Measurements from ENCODE around the gene CALCOCO1. TPM values are rescaled to one million over a fixed set of nuclear protein-coding genes. Genes with fewer than 3 reads are reported as not detected.

CALCOCO1 gene
- polyA plus RNA-seq, 1 donor from 2014 or later: 169 TPM

DNA sequence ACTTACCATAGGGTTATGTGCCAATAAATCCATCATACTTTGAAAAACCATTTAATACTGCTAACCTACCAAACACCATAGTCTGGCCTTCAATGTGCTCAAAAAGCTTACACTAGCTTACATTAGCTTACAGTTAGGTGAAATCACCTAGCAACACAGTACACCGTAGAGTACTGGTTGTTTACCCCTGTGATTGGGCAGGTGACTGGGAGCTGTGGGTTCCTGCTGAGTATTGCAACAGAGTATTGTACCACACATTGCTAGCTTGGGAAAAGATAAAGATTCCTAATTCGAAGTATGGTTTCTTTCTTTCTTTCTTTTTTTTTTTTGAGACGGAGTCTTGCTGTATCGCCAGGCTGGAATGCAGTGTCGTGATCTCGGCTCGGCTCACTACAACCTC, 56.9 kb downstream of the CALCOCO1 start:
- Histone ChIP-seq H3F3A (ENCODE audit: insufficient read depth, low read length, poor library complexity, severe bottlenecking) (no peaks in the 10 kb centered on the region), H4K20me1 (ENCODE audit: insufficient read depth) (no peaks in the 10 kb centered on the region), H3K27ac (ENCODE audit: low read length) (no peak overlapping the region), H3K9ac (ENCODE audit: low read length) (no peak overlapping the region), H3K4me2 (ENCODE audit: low read length) (no peak overlapping the region), H3K4me3 (ENCODE audit: low read length) (no peak overlapping the region), H3K79me2 (replicated peaks; ENCODE audit: insufficient read depth, low read length) (peaks cover 26% of the 10 kb centered on the region), H3K9me3 (ENCODE audit: low read length) (no peaks in the 10 kb centered on the region), H3K27me3 (ENCODE audit: insufficient read depth, low read depth, low read length) (no peaks in the 10 kb centered on the region), H3K9me2 (ENCODE audit: insufficient read depth, low read length) (no peaks in the 10 kb centered on the region), H2AFZ (ENCODE audit: low read depth, low read length) (no peak overlapping the region), H3K36me3 (ENCODE audit: insufficient read depth, low read length) (no peaks in the 10 kb centered on the region)
- TF ChIP-seq TAF1 (IDR thresholded peaks at IDR 0.05; ENCODE audit: low read depth): no peak
- TF ChIP-seq, protein P1, sequence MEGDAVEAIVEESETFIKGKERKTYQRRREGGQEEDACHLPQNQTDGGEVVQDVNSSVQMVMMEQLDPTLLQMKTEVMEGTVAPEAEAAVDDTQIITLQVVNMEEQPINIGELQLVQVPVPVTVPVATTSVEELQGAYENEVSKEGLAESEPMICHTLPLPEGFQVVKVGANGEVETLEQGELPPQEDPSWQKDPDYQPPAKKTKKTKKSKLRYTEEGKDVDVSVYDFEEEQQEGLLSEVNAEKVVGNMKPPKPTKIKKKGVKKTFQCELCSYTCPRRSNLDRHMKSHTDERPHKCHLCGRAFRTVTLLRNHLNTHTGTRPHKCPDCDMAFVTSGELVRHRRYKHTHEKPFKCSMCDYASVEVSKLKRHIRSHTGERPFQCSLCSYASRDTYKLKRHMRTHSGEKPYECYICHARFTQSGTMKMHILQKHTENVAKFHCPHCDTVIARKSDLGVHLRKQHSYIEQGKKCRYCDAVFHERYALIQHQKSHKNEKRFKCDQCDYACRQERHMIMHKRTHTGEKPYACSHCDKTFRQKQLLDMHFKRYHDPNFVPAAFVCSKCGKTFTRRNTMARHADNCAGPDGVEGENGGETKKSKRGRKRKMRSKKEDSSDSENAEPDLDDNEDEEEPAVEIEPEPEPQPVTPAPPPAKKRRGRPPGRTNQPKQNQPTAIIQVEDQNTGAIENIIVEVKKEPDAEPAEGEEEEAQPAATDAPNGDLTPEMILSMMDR (IDR thresholded peaks at IDR 0.05; ENCODE audit: poor library complexity, severe bottlenecking): no peak
- TF ChIP-seq, protein P2, sequence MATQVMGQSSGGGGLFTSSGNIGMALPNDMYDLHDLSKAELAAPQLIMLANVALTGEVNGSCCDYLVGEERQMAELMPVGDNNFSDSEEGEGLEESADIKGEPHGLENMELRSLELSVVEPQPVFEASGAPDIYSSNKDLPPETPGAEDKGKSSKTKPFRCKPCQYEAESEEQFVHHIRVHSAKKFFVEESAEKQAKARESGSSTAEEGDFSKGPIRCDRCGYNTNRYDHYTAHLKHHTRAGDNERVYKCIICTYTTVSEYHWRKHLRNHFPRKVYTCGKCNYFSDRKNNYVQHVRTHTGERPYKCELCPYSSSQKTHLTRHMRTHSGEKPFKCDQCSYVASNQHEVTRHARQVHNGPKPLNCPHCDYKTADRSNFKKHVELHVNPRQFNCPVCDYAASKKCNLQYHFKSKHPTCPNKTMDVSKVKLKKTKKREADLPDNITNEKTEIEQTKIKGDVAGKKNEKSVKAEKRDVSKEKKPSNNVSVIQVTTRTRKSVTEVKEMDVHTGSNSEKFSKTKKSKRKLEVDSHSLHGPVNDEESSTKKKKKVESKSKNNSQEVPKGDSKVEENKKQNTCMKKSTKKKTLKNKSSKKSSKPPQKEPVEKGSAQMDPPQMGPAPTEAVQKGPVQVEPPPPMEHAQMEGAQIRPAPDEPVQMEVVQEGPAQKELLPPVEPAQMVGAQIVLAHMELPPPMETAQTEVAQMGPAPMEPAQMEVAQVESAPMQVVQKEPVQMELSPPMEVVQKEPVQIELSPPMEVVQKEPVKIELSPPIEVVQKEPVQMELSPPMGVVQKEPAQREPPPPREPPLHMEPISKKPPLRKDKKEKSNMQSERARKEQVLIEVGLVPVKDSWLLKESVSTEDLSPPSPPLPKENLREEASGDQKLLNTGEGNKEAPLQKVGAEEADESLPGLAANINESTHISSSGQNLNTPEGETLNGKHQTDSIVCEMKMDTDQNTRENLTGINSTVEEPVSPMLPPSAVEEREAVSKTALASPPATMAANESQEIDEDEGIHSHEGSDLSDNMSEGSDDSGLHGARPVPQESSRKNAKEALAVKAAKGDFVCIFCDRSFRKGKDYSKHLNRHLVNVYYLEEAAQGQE (IDR thresholded peaks at IDR 0.05; ENCODE audit: borderline replicate concordance): no peak
- no peak for TF ChIP-seq EZH2 (IDR thresholded peaks at IDR 0.05; ENCODE audit: borderline replicate concordance, insufficient read depth, low read length, poor library complexity, severe bottlenecking)
- TF ChIP-seq EP300 (conservative IDR thresholded peaks at IDR 0.05; ENCODE audit: poor library complexity, severe bottlenecking): no peak

DNA sequence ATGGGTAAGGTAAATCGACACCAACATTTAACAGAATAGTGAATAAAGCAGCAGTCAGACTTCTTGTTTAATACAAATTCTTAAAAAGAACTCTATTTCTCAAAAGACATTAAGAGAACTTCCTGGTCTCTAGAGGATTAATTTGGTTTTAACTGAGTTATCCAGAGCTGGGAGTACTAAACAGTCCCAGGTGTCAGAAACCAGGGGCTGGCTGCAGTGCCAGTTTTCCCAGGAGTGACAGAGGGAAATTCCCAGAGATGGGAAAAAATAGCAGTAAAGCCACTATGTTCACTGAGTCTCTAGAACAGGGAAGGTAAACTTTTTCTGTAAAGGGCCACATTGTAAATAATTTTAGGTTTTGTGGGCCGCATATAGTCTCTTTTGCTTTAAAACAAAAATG, 60.2 kb downstream of the CALCOCO1 start:
- H3F3A ChIP-seq (ENCODE audit: insufficient read depth, low read length, poor library complexity, severe bottlenecking): no peaks in the 10 kb centered on the region
- H3K4me3 ChIP-seq (ENCODE audit: low read length): no peak overlapping the region
- no peaks in the 10 kb centered on the region for H3K9me3 ChIP-seq (ENCODE audit: low read length)
- no peak overlapping the region for H2AFZ ChIP-seq (ENCODE audit: low read depth, low read length)
- H3K27ac ChIP-seq (ENCODE audit: low read length): no peak overlapping the region
- no peak overlapping the region for H3K9ac ChIP-seq (ENCODE audit: low read length)
- no peaks in the 10 kb centered on the region for H3K36me3 ChIP-seq (ENCODE audit: insufficient read depth, low read length)
- no peak overlapping the region for H3K4me2 ChIP-seq (ENCODE audit: low read length)
- H3K79me2 ChIP-seq (replicated peaks; ENCODE audit: insufficient read depth, low read length): peaks cover 9% of the 10 kb centered on the region
- no peaks in the 10 kb centered on the region for H3K9me2 ChIP-seq (ENCODE audit: insufficient read depth, low read length)
- H4K20me1 ChIP-seq (ENCODE audit: insufficient read depth): no peaks in the 10 kb centered on the region
- H3K27me3 ChIP-seq (ENCODE audit: insufficient read depth, low read depth, low read length): no peaks in the 10 kb centered on the region
- TF ChIP-seq RAD21 (conservative IDR thresholded peaks at IDR 0.05) (no peak), EZH2 (IDR thresholded peaks at IDR 0.05; ENCODE audit: borderline replicate concordance, insufficient read depth, low read length, poor library complexity, severe bottlenecking) (no peak), EP300 (conservative IDR thresholded peaks at IDR 0.05; ENCODE audit: poor library complexity, severe bottlenecking) (no peak), SMC3 (conservative IDR thresholded peaks at IDR 0.05; ENCODE audit: poor library complexity) (no peak), MXI1 (conservative IDR thresholded peaks at IDR 0.05; ENCODE audit: poor library complexity, severe bottlenecking) (no peak), POLR2AphosphoS5 (IDR thresholded peaks at IDR 0.05) (no peak), TAF1 (IDR thresholded peaks at IDR 0.05; ENCODE audit: low read depth) (no peak)
- TF ChIP-seq, protein P1 (IDR thresholded peaks at IDR 0.05; ENCODE audit: poor library complexity, severe bottlenecking): no peak
- TF ChIP-seq, protein P2 (IDR thresholded peaks at IDR 0.05; ENCODE audit: borderline replicate concordance): no peak

All from neural cell (in vitro differentiated cells).